GM23248 (cell line): ENCODE data around the gene MARVELD2.

Source experiments
- EZH2 ChIP-seq: fragments of 200-600 bp; sonication (generic); IDR thresholded peaks from 2 replicates; pipeline ENCODE4 v1.6.1; 2018; ENCODE audit warnings: antibody characterized with exemption, mild to moderate bottlenecking; ENCODE audit not compliant: insufficient read depth, poor library complexity, severe bottlenecking
- EZH2phosphoT487 ChIP-seq: fragments of 200-600 bp; sonication (generic); IDR thresholded peaks from 2 replicates; pipeline ENCODE4 v1.6.1; 2018; ENCODE audit warnings: antibody characterized with exemption, moderate library complexity, mild to moderate bottlenecking, low read depth; ENCODE audit not compliant: insufficient read depth

DNA sequence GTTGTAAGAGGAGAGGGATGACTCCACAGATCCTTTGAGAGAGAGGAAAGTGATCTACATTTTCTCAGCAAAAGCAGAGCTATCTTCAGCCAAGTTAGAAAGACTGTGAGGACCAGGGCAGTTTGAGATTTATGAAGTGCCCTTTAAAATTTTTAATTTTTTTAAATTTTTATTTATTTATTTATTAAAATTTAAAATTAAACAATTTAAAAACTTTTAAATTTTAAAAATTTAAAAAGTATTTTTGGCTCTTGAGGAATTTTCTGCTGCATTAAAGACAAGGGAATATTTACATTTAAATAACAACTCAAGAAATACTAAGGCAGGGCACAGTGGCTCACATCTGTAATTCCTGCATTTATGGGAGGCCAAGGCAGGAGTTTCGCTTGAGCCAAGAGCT lies 47.3 kb downstream of the MARVELD2 start:
- TF ChIP-seq EZH2 = no peak
- TF ChIP-seq EZH2phosphoT487 = no peak
